Measurements from ENCODE around the gene TLR6. TPM values are rescaled to one million over a fixed set of nuclear protein-coding genes. Genes with fewer than 3 reads are reported as not detected.

Gene TLR6
- total and polyA plus RNA-seq, 2 of the 8 experiments (the other 6 are each of a cell fraction or from before 2014, with no cell fraction given): 0.02 to 0.09 TPM

DNA sequence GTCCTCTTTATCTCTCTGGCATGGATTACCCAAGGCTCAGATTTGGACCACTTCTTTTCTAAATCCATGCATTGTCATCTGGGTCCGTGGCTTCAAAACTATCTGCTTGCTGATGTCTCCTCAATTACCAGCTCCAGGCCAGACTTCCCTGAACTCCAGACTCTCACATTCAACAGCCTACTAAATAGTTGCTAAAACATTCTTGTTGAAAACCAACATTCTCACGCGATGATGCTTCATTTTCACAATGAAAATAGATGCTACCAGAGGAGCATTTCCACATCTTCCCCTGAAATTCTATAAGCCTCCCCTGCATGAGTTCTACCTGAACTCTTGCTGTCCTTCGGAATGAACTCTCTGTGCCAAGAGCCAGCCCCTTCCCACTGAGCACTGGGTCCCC, 5.2 kb upstream of the TLR6 start:
- Histone ChIP-seq H2BK5ac (ENCODE audit: low read depth, low read length) (no peak overlapping the region), H3K9ac (replicated peaks in 1 of 4; ENCODE audit: extremely low read depth in 1 of 4, low read depth in 3 of 4, low read length in 3 of 4) (no peak overlapping the region), H2BK12ac (ENCODE audit: low read depth, low read length) (no peak overlapping the region), H3K14ac (ENCODE audit: insufficient read length) (no peak overlapping the region), H3K9me3 (ENCODE audit: insufficient read depth in 2 of 2, low read depth in 1 of 2, low read length in 1 of 2) (no peaks in the 10 kb centered on the region), H3K4me1 (replicated peaks in 1 of 4; ENCODE audit: control insufficient read depth in 3 of 4, insufficient read depth in 4 of 4, low read length in 3 of 4) (peaks cover 0 to 3% (median 1%) of the 10 kb centered on the region in 4 experiments; a peak in 1 of 7 replicates), H3K4ac (replicated peaks; ENCODE audit: insufficient read length, low read depth, low read length) (no peak overlapping the region), H3K27me3 (replicated peaks in 1 of 4; ENCODE audit: control insufficient read depth in 3 of 4, extremely low read depth in 1 of 4, insufficient read depth in 3 of 4, low read length in 3 of 4) (no peaks in the 10 kb centered on the region), H4K5ac (ENCODE audit: insufficient read length, low read depth, low read length) (no peak overlapping the region), H4K20me1 (replicated peaks in 1 of 2; ENCODE audit: control insufficient read depth in 1 of 2, insufficient read depth in 2 of 2, low read length in 2 of 2) (no peaks in the 10 kb centered on the region), H3K27ac (ENCODE audit: low read depth, low read length) (no peak overlapping the region), H3K4me2 (ENCODE audit: insufficient read depth in 1 of 2, low read depth in 2 of 2, low read length in 2 of 2) (no peak overlapping the region), H2AFZ (ENCODE audit: low read length) (no peak overlapping the region), H3K56ac (replicated peaks; ENCODE audit: insufficient read length, low read depth, low read length) (no peak overlapping the region), H2BK20ac (ENCODE audit: low read length) (no peak overlapping the region), H3K18ac (ENCODE audit: extremely low read depth, low read length) (no peak overlapping the region), H3K23ac (ENCODE audit: insufficient read length) (no peak overlapping the region), H4K8ac (ENCODE audit: extremely low read depth, insufficient read depth, low read length) (no peak overlapping the region), H3K4me3 (ENCODE audit: extremely low read depth in 1 of 4, insufficient read depth in 2 of 4, low read depth in 3 of 4, low read length in 4 of 4) (no peak overlapping the region), H2BK15ac (ENCODE audit: low read length) (no peak overlapping the region), H3K79me2 (ENCODE audit: control insufficient read depth in 1 of 2, insufficient read depth in 2 of 2, low read length in 2 of 2) (no peaks in the 10 kb centered on the region), H2AK5ac (ENCODE audit: low read depth, low read length) (no peak overlapping the region), H4K91ac (replicated peaks; ENCODE audit: insufficient read length, low read length) (no peak overlapping the region), H2BK120ac (replicated peaks; ENCODE audit: low read depth, low read length) (no peak overlapping the region), H3K23me2 (ENCODE audit: low read depth, low read length) (no peaks in the 10 kb centered on the region), H3K79me1 (ENCODE audit: low read depth, low read length) (no peaks in the 10 kb centered on the region), H3K36me3 (ENCODE audit: control insufficient read depth in 2 of 4, insufficient read depth in 4 of 4, low read length in 3 of 4) (no peaks in the 10 kb centered on the region)
- 94% methylated on average over 4 of the region's 4 CpGs; no CpG with 5 or more reads in 1 of the 2 experiments for WGBS, 2 experiments (ENCODE audit: extremely low coverage in 1 of 2, insufficient coverage in 1 of 2, insufficient read length in 1 of 2, insufficient replicate concordance in 2 of 2, low coverage in 1 of 2, low lambda C conversion rate in 2 of 2, missing lambda C conversion rate in 1 of 2)
- ChIA-PET POLR2A (ENCODE audit: partially characterized antibody) (interaction anchor here (1.6 kb wide), 1 partner anchor 102 kb away, joined by 5 read pairs; no protein-coding TSS in a partner anchor), CTCF (ENCODE audit: partially characterized antibody) (interaction anchor here (1.0 to 5.1 kb wide), 16 partner anchors 10 to 344 kb away, joined by 3 to 66 read pairs (median 9); partner anchors contain the start of gene TLR10)
- FAIRE-seq (no peak), DNase-seq (ENCODE audit: low read depth in 1 of 2, low spot score in 2 of 2) (no peak)
- no peak for TF ChIP-seq KDM4A (IDR thresholded peaks at IDR 0.05; ENCODE audit: low read depth, low read length, severe bottlenecking)
- no peak for TF ChIP-seq RFX5 (IDR thresholded peaks at IDR 0.05; ENCODE audit: borderline replicate concordance, low read depth, low read length)
- TF ChIP-seq CEBPB (IDR thresholded peaks at IDR 0.05; ENCODE audit: low read depth, low read length): no peak
- TF ChIP-seq NANOG (IDR thresholded peaks at IDR 0.05; ENCODE audit: insufficient read depth, low read depth, low read length, poor library complexity, severe bottlenecking): no peak
- TF ChIP-seq CTCF (IDR thresholded peaks at IDR 0.05; ENCODE audit: control extremely low read depth in 1 of 3, insufficient read depth in 1 of 3, low read depth in 1 of 3, low read length in 3 of 3): no peak
- no peak for TF ChIP-seq ATF2 (IDR thresholded peaks at IDR 0.05; ENCODE audit: low read length)
- TF ChIP-seq, protein P1, sequence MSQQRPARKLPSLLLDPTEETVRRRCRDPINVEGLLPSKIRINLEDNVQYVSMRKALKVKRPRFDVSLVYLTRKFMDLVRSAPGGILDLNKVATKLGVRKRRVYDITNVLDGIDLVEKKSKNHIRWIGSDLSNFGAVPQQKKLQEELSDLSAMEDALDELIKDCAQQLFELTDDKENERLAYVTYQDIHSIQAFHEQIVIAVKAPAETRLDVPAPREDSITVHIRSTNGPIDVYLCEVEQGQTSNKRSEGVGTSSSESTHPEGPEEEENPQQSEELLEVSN (IDR thresholded peaks at IDR 0.05): no peak
- TF ChIP-seq POLR2AphosphoS5 (IDR thresholded peaks at IDR 0.05; ENCODE audit: low read depth, low read length): no peak
- TF ChIP-seq BACH1 (IDR thresholded peaks at IDR 0.05; ENCODE audit: low read length): no peak
